ENCODE measurements around the gene IFIT1B. TPM values are rescaled to one million over a fixed set of nuclear protein-coding genes. Genes with fewer than 3 reads are reported as not detected.
"Not testable (repeated sequence)": the region's sequence is repeated elsewhere in the genome, so short reads cannot be mapped to it uniquely, and the experiment has no call there.

Gene IFIT1B
- total RNA-seq, result not detected in 2 replicates
- not detected in 2 replicates for polyA plus RNA-seq

- Histone ChIP-seq H3K27me3 (no peaks in the 10 kb centered on the region), H3K36me3 (replicated peaks; ENCODE audit: insufficient read depth, low read depth) (no peaks in the 10 kb centered on the region), H3K9me2 (replicated peaks; ENCODE audit: insufficient read depth) (no peaks in the 10 kb centered on the region), H3K4me1 (ENCODE audit: insufficient read depth) (peaks cover 20% of the 10 kb centered on the region), H3K4me2 (no peak within 1 kb of the TSS), H3K9me3 (ENCODE audit: low read depth) (no peaks in the 10 kb centered on the region), H3K4me3 (no peak within 1 kb of the TSS), H3K27ac (no peak within 1 kb of the TSS), H3K79me2 (no peaks in the 10 kb centered on the region), H4K20me1 (ENCODE audit: insufficient read depth, poor library complexity, severe bottlenecking) (no peaks in the 10 kb centered on the region), H2AFZ (no peak within 1 kb of the TSS)
- TF ChIP-seq EZH2 (IDR thresholded peaks at IDR 0.05; ENCODE audit: borderline replicate concordance) (no peak), EZH2phosphoT487 (IDR thresholded peaks at IDR 0.05; ENCODE audit: low read depth, severe bottlenecking, unreplicated experiment) (no peak), CTCF (IDR thresholded peaks at IDR 0.05; ENCODE audit: poor library complexity) (no peak)
- 75% methylated on average over 5 of the region's 5 CpGs for WGBS (ENCODE audit: low lambda C conversion rate, missing lambda C conversion rate)
- DNase-seq (ENCODE audit: low spot score), result no peak
Measured at GRCh38 chr10:89377705-89378637, at the start of gene IFIT1B. Gene IFIT1B, plus strand, starts transcription at chr10:89378056. Its CDS starts 80 bp downstream, at chr10:89378136.

GRCh38 chr10:89329151-89329550, 48.7 kb upstream of the IFIT1B start:
- Histone ChIP-seq H2AFZ (no peak overlapping the region), H4K20me1 (ENCODE audit: insufficient read depth, poor library complexity, severe bottlenecking) (no peaks in the 10 kb centered on the region), H3K36me3 (replicated peaks; ENCODE audit: insufficient read depth, low read depth) (no peaks in the 10 kb centered on the region), H3K79me2 (no peaks in the 10 kb centered on the region), H3K9me3 (ENCODE audit: low read depth) (no peaks in the 10 kb centered on the region), H3K27ac (peak overlapping the region; percentile 86), H3K4me1 (ENCODE audit: insufficient read depth) (peaks cover 22% of the 10 kb centered on the region), H3K27me3 (no peaks in the 10 kb centered on the region), H3K4me3 (no peak overlapping the region), H3K9me2 (replicated peaks; ENCODE audit: insufficient read depth) (no peaks in the 10 kb centered on the region), H3K4me2 (peak overlapping the region; percentile 67)
- no peak for DNase-seq (ENCODE audit: low spot score)
- TF ChIP-seq EZH2 (IDR thresholded peaks at IDR 0.05; ENCODE audit: borderline replicate concordance) (no peak), EZH2phosphoT487 (IDR thresholded peaks at IDR 0.05; ENCODE audit: low read depth, severe bottlenecking, unreplicated experiment) (no peak), CTCF (IDR thresholded peaks at IDR 0.05; ENCODE audit: poor library complexity) (no peak)
- 95% methylated on average over 2 of the region's 2 CpGs for WGBS (ENCODE audit: low lambda C conversion rate, missing lambda C conversion rate)

- not testable (repeated sequence) for H3K36me3 ChIP-seq (replicated peaks; ENCODE audit: insufficient read depth, low read depth); H3K27ac ChIP-seq; DNase-seq (ENCODE audit: low spot score); H4K20me1 ChIP-seq (ENCODE audit: insufficient read depth, poor library complexity, severe bottlenecking); H3K4me3 ChIP-seq; H3K4me2 ChIP-seq; H3K79me2 ChIP-seq; H2AFZ ChIP-seq; H3K9me3 ChIP-seq (ENCODE audit: low read depth); H3K9me2 ChIP-seq (replicated peaks; ENCODE audit: insufficient read depth); H3K27me3 ChIP-seq
- 75% methylated on average over 3 of the region's 3 CpGs for WGBS (ENCODE audit: low lambda C conversion rate, missing lambda C conversion rate)
- peaks cover 23% of the 10 kb centered on the region for H3K4me1 ChIP-seq (ENCODE audit: insufficient read depth)
Measured at GRCh38 chr10:89330014-89330413, 47.8 kb upstream of the IFIT1B start.

- Histone ChIP-seq H3K9me3 (ENCODE audit: low read depth) (no peaks in the 10 kb centered on the region), H3K4me1 (ENCODE audit: insufficient read depth) (peaks cover 23% of the 10 kb centered on the region), H3K4me3 (no peak overlapping the region), H3K27me3 (no peaks in the 10 kb centered on the region), H3K27ac (peak overlapping the region; percentile 5), H4K20me1 (ENCODE audit: insufficient read depth, poor library complexity, severe bottlenecking) (no peaks in the 10 kb centered on the region), H2AFZ (no peak overlapping the region), H3K9me2 (replicated peaks; ENCODE audit: insufficient read depth) (no peaks in the 10 kb centered on the region), H3K4me2 (no peak overlapping the region), H3K79me2 (peaks cover 7% of the 10 kb centered on the region), H3K36me3 (replicated peaks; ENCODE audit: insufficient read depth, low read depth) (no peaks in the 10 kb centered on the region)
- no peak for TF ChIP-seq CTCF (IDR thresholded peaks at IDR 0.05; ENCODE audit: poor library complexity)
- no peak for TF ChIP-seq EZH2phosphoT487 (IDR thresholded peaks at IDR 0.05; ENCODE audit: low read depth, severe bottlenecking, unreplicated experiment)
- no peak for TF ChIP-seq EZH2 (IDR thresholded peaks at IDR 0.05; ENCODE audit: borderline replicate concordance)
- no peak for DNase-seq (ENCODE audit: low spot score)
Measured at GRCh38 chr10:89330537-89331212, 47.2 kb upstream of the IFIT1B start.

- Histone ChIP-seq H3K4me1 (ENCODE audit: insufficient read depth) (peaks cover 23% of the 10 kb centered on the region), H3K27ac (peak overlapping the region; percentile 88), H3K4me2 (peak overlapping the region; percentile 73), H2AFZ (peak overlapping the region; percentile 44), H3K79me2 (peaks cover 13% of the 10 kb centered on the region)
- H3K4me3 ChIP-seq; H4K20me1 ChIP-seq (ENCODE audit: insufficient read depth, poor library complexity, severe bottlenecking); H3K9me3 ChIP-seq (ENCODE audit: low read depth); DNase-seq (ENCODE audit: low spot score); H3K27me3 ChIP-seq; H3K36me3 ChIP-seq (replicated peaks; ENCODE audit: insufficient read depth, low read depth); H3K9me2 ChIP-seq (replicated peaks; ENCODE audit: insufficient read depth): not testable (repeated sequence)
- WGBS (ENCODE audit: low lambda C conversion rate, missing lambda C conversion rate), result 92% methylated on average over 14 of the region's 14 CpGs
Measured at GRCh38 chr10:89331487-89332122, 46.3 kb upstream of the IFIT1B start.
